HCT116 (cell line): ENCODE measurements around the gene RHOG. TPM values are rescaled to one million over a fixed set of nuclear protein-coding genes. Genes with fewer than 3 reads are reported as not detected.
A peak's percentile ranks its signal among the peaks of the same experiment; 100 is the strongest.

ENCODE experiments used
- ATAC-seq: fragments of 200-7000 bp; cut with Tn5 transposase; 2 replicates; pipeline ENCODE4 v1.9.1; 2020; ENCODE audit warnings: mild to moderate bottlenecking, moderate library complexity
- BruUV-seq: library from RNA; stranded (reverse); fragments of 400-500 nt; replicated peaks from 2 replicates; lab custom pipeline; 2021; lab: Mats Ljungman, UMichigan
- CTCF ChIA-PET: fragments of 300-600 bp; sonication (Branson Sonifier 250); formaldehyde crosslinking; loops from one replicate; lab custom pipeline; 2021; ENCODE audit warnings: antibody characterized with exemption; lab: Charles Lee
- POLR2A ChIA-PET: fragments of 300-600, 350-600 bp; sonication (Branson Sonifier 250); formaldehyde crosslinking; loops from one replicate; lab custom pipeline; 2021; ENCODE audit warnings: antibody characterized with exemption; lab: Charles Lee
- RAD21 ChIA-PET, 2 experiments: fragments of 300-600 bp; sonication (Branson Sonifier 250); formaldehyde crosslinking; loops; one replicate each; lab custom pipeline; 2023; ENCODE audit warnings: low total read pairs in 2 of 2; ENCODE audit not compliant: uncharacterized antibody in 2 of 2, unreplicated experiment in 2 of 2, low non-redundant PET in 1 of 2; lab: Charles Lee
- DNase-seq: peaks from one replicate; pipeline ENCODE4 v3.0.0-alpha.2; 2010; ENCODE audit warnings: low read depth, low spot score
- H2AFZ ChIP-seq: fragments of 200-600 bp; shearing (Covaris generic), sonication (generic); 2 replicates; pipeline ENCODE4 v1.6.1; 2017; ENCODE audit warnings: low read depth, mixed run types, mixed read lengths, antibody characterized with exemption, low read length; ENCODE audit not compliant: poor library complexity, severe bottlenecking
- H3K27ac ChIP-seq: 2 replicates; pipeline ENCODE4 v1.5.1; 2012; ENCODE audit warnings: low read depth, low read length
- H3K27me3 ChIP-seq: fragments of 200-600 bp; sonication (generic); 2 replicates; pipeline ENCODE4 v1.6.1; 2016; ENCODE audit warnings: mixed run types, low read length, mixed read lengths; ENCODE audit not compliant: insufficient read depth
- H3K36me3 ChIP-seq, 2 experiments: fragments of 200-500 bp in 1 of 2; fragments of 200-600 bp in 1 of 2; sonication (Bioruptor generic) in 1 of 2; sonication (generic) in 1 of 2; 2 replicates each; pipeline versions ENCODE4 v1.5.1 to v1.6.1; 2014 to 2016; ENCODE audit warnings: low read length in 2 of 2, inconsistent platforms in 1 of 2, mixed read lengths in 1 of 2, mixed run types in 1 of 2; ENCODE audit not compliant: insufficient read depth in 2 of 2, control insufficient read depth in 1 of 2
- H3K4me1 ChIP-seq, 2 experiments: fragments of 200-600 bp in 1 of 2; sonication (generic) in 1 of 2; 2 replicates each; pipeline versions ENCODE4 v1.5.1 to v1.6.1; 2012 to 2017; ENCODE audit warnings: low read length in 2 of 2, inconsistent platforms in 1 of 2, mild to moderate bottlenecking in 1 of 2, mixed read lengths in 1 of 2, mixed run types in 1 of 2, moderate library complexity in 1 of 2; ENCODE audit not compliant: insufficient read depth in 2 of 2, control insufficient read depth in 1 of 2
- H3K4me2 ChIP-seq: fragments of 200-600 bp; sonication (generic); 2 replicates; pipeline ENCODE4 v1.6.1; 2017; ENCODE audit warnings: mixed run types, low read length, mixed read lengths
- H3K4me3 ChIP-seq, 2 experiments: fragments of 200-600 bp in 1 of 2; sonication (generic) in 1 of 2; replicated peaks in 1 of 2; 2 replicates each; pipeline ENCODE4 v1.5.1; 2011 to 2016; ENCODE audit warnings: low read length in 2 of 2, control low read depth in 1 of 2, low read depth in 1 of 2, mild to moderate bottlenecking in 1 of 2, mixed read lengths in 1 of 2, mixed run types in 1 of 2
- H3K79me2 ChIP-seq: fragments of 200-600 bp; sonication (generic); 2 replicates; pipeline ENCODE4 v1.6.1; 2017; ENCODE audit warnings: mild to moderate bottlenecking, mixed run types, low read length, moderate library complexity, mixed read lengths; ENCODE audit not compliant: insufficient read depth
- H3K9ac ChIP-seq: fragments of 200-600 bp; sonication (generic); 2 replicates; pipeline ENCODE4 v1.6.1; 2016; ENCODE audit warnings: low read length, mixed read lengths
- H3K9me2 ChIP-seq: fragments of 200-600 bp; sonication (generic), shearing (Covaris generic); 2 replicates; pipeline ENCODE4 v1.6.1; 2017; ENCODE audit warnings: mixed run types, mild to moderate bottlenecking, moderate library complexity; ENCODE audit not compliant: insufficient read depth
- H3K9me3 ChIP-seq, 2 experiments: fragments of 200-500 bp in 1 of 2; fragments of 200-600 bp in 1 of 2; sonication (Bioruptor generic) in 1 of 2; sonication (generic) in 1 of 2; 2 replicates each; pipeline ENCODE4 v1.6.1; 2014 to 2017; ENCODE audit warnings: low read length in 2 of 2, mixed read lengths in 2 of 2, inconsistent platforms in 1 of 2, low read depth in 1 of 2, mild to moderate bottlenecking in 1 of 2, mixed run types in 1 of 2, moderate library complexity in 1 of 2; ENCODE audit not compliant: control insufficient read depth in 1 of 2, insufficient read depth in 1 of 2
- H4K20me1 ChIP-seq: fragments of 200-600 bp; sonication (generic), shearing (Covaris generic); 2 replicates; pipeline ENCODE4 v1.6.1; 2017; ENCODE audit warnings: mixed run types, mild to moderate bottlenecking, moderate library complexity; ENCODE audit not compliant: insufficient read depth
- ATF3 ChIP-seq: IDR thresholded peaks from 2 replicates; pipeline ENCODE4 v1.6.1; 2012
- CTCF ChIP-seq, 3 experiments: fragments of 200-600 bp in 1 of 3; sonication (generic) in 1 of 3; IDR thresholded peaks in 2 of 3; conservative IDR thresholded peaks in 1 of 3; 2 replicates each; pipeline ENCODE4 v1.5.1; 2012 to 2017; ENCODE audit warnings: low read depth in 2 of 3, low read length in 2 of 3, antibody characterized with exemption in 1 of 3, borderline replicate concordance in 1 of 3, control low read depth in 1 of 3, mild to moderate bottlenecking in 1 of 3, mixed read lengths in 1 of 3, mixed run types in 1 of 3, moderate library complexity in 1 of 3; ENCODE audit not compliant: insufficient read depth in 1 of 3
- EGR1 ChIP-seq: IDR thresholded peaks from 2 replicates; pipeline ENCODE4 v1.6.1; 2012; ENCODE audit warnings: low read depth
- ELF1 ChIP-seq: IDR thresholded peaks from 2 replicates; pipeline ENCODE4 v1.6.1; 2012; ENCODE audit warnings: low read depth, borderline replicate concordance
- EZH2phosphoT487 ChIP-seq: fragments of 200-600 bp; IDR thresholded peaks from 2 replicates; pipeline ENCODE4 v1.6.1; 2018; ENCODE audit warnings: antibody characterized with exemption, borderline replicate concordance
- FOSL1 ChIP-seq: IDR thresholded peaks from 2 replicates; pipeline ENCODE4 v1.6.1; 2012; ENCODE audit warnings: low read depth
- POLR2AphosphoS5 ChIP-seq: IDR thresholded peaks from 2 replicates; pipeline ENCODE4 v1.6.1; 2011; ENCODE audit warnings: mild to moderate bottlenecking, low read depth, low read length, moderate library complexity
- REST ChIP-seq: IDR thresholded peaks from 2 replicates; pipeline ENCODE4 v1.6.1; 2012; ENCODE audit warnings: low read depth
- SIN3A ChIP-seq: IDR thresholded peaks from 2 replicates; pipeline ENCODE4 v1.6.1; 2012; ENCODE audit warnings: low read depth
- TCF7L2 ChIP-seq: IDR thresholded peaks from 2 replicates; pipeline ENCODE4 v1.7.0; 2011; ENCODE audit warnings: borderline replicate concordance, inconsistent platforms; ENCODE audit not compliant: insufficient read depth, insufficient read length; ENCODE audit errors: extremely low read depth
- YY1 ChIP-seq: IDR thresholded peaks from 2 replicates; pipeline ENCODE4 v1.6.1; 2011; ENCODE audit warnings: low read length, low read depth, moderate library complexity, mild to moderate bottlenecking; ENCODE audit not compliant: insufficient replicate concordance; ENCODE audit errors: extremely low read depth
- intact Hi-C: fragments of 100-400 bp; cut with micrococcal nuclease; formaldehyde crosslinking; loops from 2 replicates; pipeline ENCODE4 v1.10.0; 2022
- total RNA-seq: library from RNA; stranded (reverse); gene quantifications from one replicate; pipeline ENCODE4 v1.2.1, GENCODE V29; 2021; ENCODE audit not compliant: unreplicated experiment

Gene RHOG
- total RNA-seq, 1 experiment from 2014 or later = 49.1 TPM

- Histone ChIP-seq H3K4me2 (peak overlapping the region; percentile 45), H3K9ac (no peak overlapping the region), H4K20me1 (no peaks in the 10 kb centered on the region), H3K36me3 (no peaks in the 10 kb centered on the region), H3K4me1 (peaks cover 22 to 41% of the 10 kb centered on the region in 2 experiments), H3K27me3 (no peaks in the 10 kb centered on the region), H3K9me2 (no peaks in the 10 kb centered on the region), H3K4me3 (no peak overlapping the region), H3K9me3 (no peaks in the 10 kb centered on the region), H3K79me2 (peaks cover 7% of the 10 kb centered on the region; the same call in 1 of the 2 replicates), H2AFZ (no peak overlapping the region), H3K27ac (no peak overlapping the region)
- DNase-seq = no peak
- ChIA-PET RAD21 (no interaction called here), POLR2A (no interaction called here), CTCF (interaction anchor here (1.5 kb wide), 1 partner anchor 32 kb away, joined by 5 read pairs; no protein-coding TSS in a partner anchor)
- BruUV-seq = no TSS peak
- intact Hi-C loops = no loop called here
- TF ChIP-seq POLR2AphosphoS5 (no peak), SIN3A (no peak), FOSL1 (no peak), CTCF (IDR thresholded peaks at IDR 0.05 in 2 of 3, conservative IDR thresholded peaks at IDR 0.05 in 1 of 3; ENCODE audit: borderline replicate concordance in 1 of 3, insufficient read depth in 1 of 3, low read depth in 2 of 3, low read length in 2 of 3) (no peak)
- no peak for ATAC-seq
Observed at GRCh38 chr11:3880724-3881123, 40.0 kb upstream of the RHOG start.

- H3K27ac ChIP-seq = no peak overlapping the region
- H3K4me3 ChIP-seq = no peak overlapping the region
- no peak overlapping the region for H3K9ac ChIP-seq
- TF ChIP-seq ELF1 (no peak), YY1 (no peak), ATF3 (no peak), EGR1 (no peak), TCF7L2 (no peak), REST (no peak), EZH2phosphoT487 (no peak)
- ATAC-seq (no peak; the same call in 1 of the 2 replicates), DNase-seq (no peak)
- no peak overlapping the region for H2AFZ ChIP-seq
- H4K20me1 ChIP-seq = no peaks in the 10 kb centered on the region
- H3K9me3 ChIP-seq = no peaks in the 10 kb centered on the region
- H3K27me3 ChIP-seq = no peaks in the 10 kb centered on the region
- ChIA-PET POLR2A (no interaction called here), CTCF (interaction anchor here (1.5 kb wide), 1 partner anchor 31 kb away, joined by 5 read pairs; no protein-coding TSS in a partner anchor), RAD21 (no interaction called here)
- no peaks in the 10 kb centered on the region for H3K36me3 ChIP-seq
- 0 out of 2 replicates have a peak, but pooled peaks cover 6% of the 10 kb centered on the region for H3K79me2 ChIP-seq
- H3K4me1 ChIP-seq = peaks cover 15 to 34% of the 10 kb centered on the region in 2 experiments
- intact Hi-C loops = no loop called here
- no TSS peak for BruUV-seq
- peak overlapping the region; percentile 45 for H3K4me2 ChIP-seq
- no peaks in the 10 kb centered on the region for H3K9me2 ChIP-seq
Observed at GRCh38 chr11:3879967-3880542, 39.3 kb upstream of the RHOG start.
